Thyroid gland (tissue), 4 donors: Measurements from ENCODE around the gene SBNO1.

Experiments used
- CTCF ChIP-seq, 6 experiments: fragments of 200-600 bp in 3 of 6; fragments of 450-650 bp in 3 of 6; sonication (generic) in 3 of 6; IDR thresholded peaks; one replicate each; pipeline ENCODE4 v1.5.1; 2016 to 2019; ENCODE audit warnings: antibody characterized with exemption in 6 of 6, mild to moderate bottlenecking in 2 of 6, inconsistent platforms in 1 of 6, moderate library complexity in 1 of 6
- POLR2A ChIP-seq, 2 donors: fragments of 450-650 bp; IDR thresholded peaks; one replicate each; pipeline ENCODE4 v1.6.1; 2017; ENCODE audit warnings: antibody characterized with exemption in 2 of 2, mild to moderate bottlenecking in 2 of 2, moderate library complexity in 1 of 2

- no peak for TF ChIP-seq CTCF (IDR thresholded peaks at IDR 0.05)
- TF ChIP-seq POLR2A (IDR thresholded peaks at IDR 0.05), result no peak
Observed at GRCh38 chr12:123404581-123404980, 39.9 kb upstream of the SBNO1 start.
